ENCODE measurements around the gene JARID2. TPM values are rescaled to one million over a fixed set of nuclear protein-coding genes. Genes with fewer than 3 reads are reported as not detected.

The JARID2 gene
- total and polyA plus RNA-seq, 4 donors, result 3.8 to 14.8 (median 12.0) TPM

GRCh38 chr6:15496345-15497131 is 250.7 kb downstream of the JARID2 start:
- Histone ChIP-seq H3K4me1 (ENCODE audit: control insufficient read depth in 5 of 5, insufficient read depth in 5 of 5, low read length in 5 of 5) (peaks cover 0 to 11% (median 4%) of the 10 kb centered on the region in 5 donors), H3K36me3 (ENCODE audit: control insufficient read depth in 4 of 4, insufficient read depth in 4 of 4, low read length in 4 of 4) (peaks cover 0 to 21% (median 5%) of the 10 kb centered on the region in 4 donors), H3K9ac (ENCODE audit: insufficient read depth in 1 of 2, low read length in 2 of 2) (no peak overlapping the region), H3K27me3 (ENCODE audit: control insufficient read depth in 3 of 3, insufficient read depth in 3 of 3, low read length in 2 of 3) (no peaks in the 10 kb centered on the region), H3K27ac (ENCODE audit: low read depth in 1 of 2, low read length in 1 of 2) (no peak overlapping the region), H3K9me3 (ENCODE audit: control insufficient read depth in 4 of 4, insufficient read depth in 3 of 4, low read length in 3 of 4) (no peaks in the 10 kb centered on the region), H3K4me3 (no peak overlapping the region)
- ATAC-seq (ENCODE audit: insufficient read depth, low FRiP score) (no peak), DNase-seq (no peak)
- 98% methylated on average over 60 of the region's 60 CpGs for WGBS, 2 donors
- TF ChIP-seq CTCF (IDR thresholded peaks at IDR 0.05; ENCODE audit: control extremely low read depth, extremely low read depth), result no peak

GRCh38 chr6:15498640-15499039 is 252.8 kb downstream of the JARID2 start:
- WGBS, 2 donors, result 74 to 89% methylated on average over 12 of the region's 12 CpGs
- Histone ChIP-seq H3K27ac (ENCODE audit: low read depth in 1 of 2, low read length in 1 of 2) (no peak overlapping the region), H3K36me3 (ENCODE audit: control insufficient read depth in 4 of 4, insufficient read depth in 4 of 4, low read length in 4 of 4) (peaks cover 0 to 32% (median 7%) of the 10 kb centered on the region in 4 donors), H3K4me1 (ENCODE audit: control insufficient read depth in 5 of 5, insufficient read depth in 5 of 5, low read length in 5 of 5) (peaks cover 0 to 25% (median 5%) of the 10 kb centered on the region in 5 donors), H3K9me3 (ENCODE audit: control insufficient read depth in 4 of 4, insufficient read depth in 3 of 4, low read length in 3 of 4) (no peaks in the 10 kb centered on the region), H3K4me3 (no peak overlapping the region), H3K27me3 (ENCODE audit: control insufficient read depth in 3 of 3, insufficient read depth in 3 of 3, low read length in 2 of 3) (no peaks in the 10 kb centered on the region), H3K9ac (ENCODE audit: insufficient read depth in 1 of 2, low read length in 2 of 2) (no peak overlapping the region)
- no peak for TF ChIP-seq CTCF (IDR thresholded peaks at IDR 0.05; ENCODE audit: control extremely low read depth, extremely low read depth)
- peak; percentile 14 for ATAC-seq (ENCODE audit: insufficient read depth, low FRiP score)
- DNase-seq, result no peak

- Histone ChIP-seq H3K4me3 (no peak overlapping the region), H3K27ac (ENCODE audit: low read depth in 1 of 2, low read length in 1 of 2) (no peak overlapping the region), H3K9ac (ENCODE audit: insufficient read depth in 1 of 2, low read length in 2 of 2) (no peak overlapping the region), H3K27me3 (ENCODE audit: control insufficient read depth in 3 of 3, insufficient read depth in 3 of 3, low read length in 2 of 3) (no peaks in the 10 kb centered on the region), H3K36me3 (ENCODE audit: control insufficient read depth in 4 of 4, insufficient read depth in 4 of 4, low read length in 4 of 4) (peaks cover 0 to 32% (median 7%) of the 10 kb centered on the region in 4 donors), H3K9me3 (ENCODE audit: control insufficient read depth in 4 of 4, insufficient read depth in 3 of 4, low read length in 3 of 4) (no peaks in the 10 kb centered on the region), H3K4me1 (ENCODE audit: control insufficient read depth in 5 of 5, insufficient read depth in 5 of 5, low read length in 5 of 5) (peaks cover 0 to 30% (median 5%) of the 10 kb centered on the region in 5 donors)
- WGBS, 2 donors, result 96 to 97% methylated on average over 12 of the region's 12 CpGs
- ATAC-seq (ENCODE audit: insufficient read depth, low FRiP score), result no peak
- TF ChIP-seq CTCF (IDR thresholded peaks at IDR 0.05; ENCODE audit: control extremely low read depth, extremely low read depth), result no peak
- DNase-seq, result no peak
Measured at GRCh38 chr6:15499125-15499524, 253.3 kb downstream of the JARID2 start.
